T-helper 17 cell (primary cell): ENCODE results near the gene ST6GALNAC2. TPM values are rescaled to one million over a fixed set of nuclear protein-coding genes. Genes with fewer than 3 reads are reported as not detected.

Experiments
- ATAC-seq: fragments of 150-1000 bp; cut with Tn5 transposase; 2 replicates; pipeline ENCODE4 v1.10.0; 2021; ENCODE audit warnings: mild to moderate bottlenecking, moderate library complexity
- DNase-seq, 3 donors: peaks; one replicate each; pipeline versions ENCODE4 v3.0.0 to v3.0.0-alpha.2; 2020 to 2021
- H3K9me3 ChIP-seq: one replicate; pipeline ENCODE4 v1.7.0; 2013; ENCODE audit warnings: low read length, mild to moderate bottlenecking; ENCODE audit not compliant: control insufficient read depth, poor library complexity, severe bottlenecking
- H3K27ac Mint-ChIP-seq: one replicate; pipeline ENCODE4 v1.8.0; 2022; ENCODE audit warnings: mild to moderate bottlenecking, moderate library complexity, mixed read lengths
- H3K27me3 Mint-ChIP-seq: one replicate; pipeline ENCODE4 v1.8.0; 2022; ENCODE audit warnings: mixed read lengths
- H3K36me3 Mint-ChIP-seq: one replicate; pipeline ENCODE4 v1.8.0; 2022; ENCODE audit warnings: low read depth, mixed read lengths
- H3K4me1 Mint-ChIP-seq: one replicate; pipeline ENCODE4 v1.8.0; 2022; ENCODE audit warnings: mild to moderate bottlenecking, mixed read lengths
- H3K4me3 Mint-ChIP-seq: one replicate; pipeline ENCODE4 v1.8.0; 2022; ENCODE audit warnings: mild to moderate bottlenecking, moderate library complexity, mixed read lengths
- total RNA-seq, 4 donors: library from RNA in 2 of 4; stranded (reverse) in 2 of 4; gene quantifications; one replicate each; pipeline ENCODE4 v1.2.3 and lab custom pipeline; 2022 to 2026

Gene ST6GALNAC2
- total RNA-seq, 2 donors from 2014 or later = 0.68 to 2.2 TPM

DNA sequence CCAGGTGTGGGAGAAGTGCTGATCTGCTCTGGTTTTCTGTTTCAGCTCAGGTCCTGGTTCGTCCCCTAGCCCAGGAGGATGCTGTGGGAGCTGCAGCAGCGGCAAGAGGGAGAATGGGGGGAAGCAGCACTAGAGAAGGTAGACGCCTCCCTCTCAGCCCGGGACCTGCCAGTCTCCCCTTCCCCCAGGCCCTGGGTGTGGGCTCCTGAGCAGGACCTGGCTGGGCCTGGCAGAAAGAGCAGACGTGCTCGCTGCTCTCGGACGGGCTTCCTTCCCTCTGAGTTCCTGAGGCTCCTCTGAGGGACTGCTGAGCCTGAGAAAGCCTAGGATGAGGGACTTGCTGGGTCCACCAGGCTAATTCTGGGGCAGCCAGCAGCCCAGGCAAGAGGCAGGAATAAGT, 42.7 kb downstream of the ST6GALNAC2 start:
- Mint-ChIP-seq H3K4me3 (no peak overlapping the region), H3K27me3 (peaks cover 39% of the 10 kb centered on the region), H3K36me3 (no peaks in the 10 kb centered on the region), H3K4me1 (peaks cover 8% of the 10 kb centered on the region), H3K27ac (no peak overlapping the region)
- H3K9me3 ChIP-seq = no peaks in the 10 kb centered on the region
- ATAC-seq = no peak
- DNase-seq = no peak

DNA sequence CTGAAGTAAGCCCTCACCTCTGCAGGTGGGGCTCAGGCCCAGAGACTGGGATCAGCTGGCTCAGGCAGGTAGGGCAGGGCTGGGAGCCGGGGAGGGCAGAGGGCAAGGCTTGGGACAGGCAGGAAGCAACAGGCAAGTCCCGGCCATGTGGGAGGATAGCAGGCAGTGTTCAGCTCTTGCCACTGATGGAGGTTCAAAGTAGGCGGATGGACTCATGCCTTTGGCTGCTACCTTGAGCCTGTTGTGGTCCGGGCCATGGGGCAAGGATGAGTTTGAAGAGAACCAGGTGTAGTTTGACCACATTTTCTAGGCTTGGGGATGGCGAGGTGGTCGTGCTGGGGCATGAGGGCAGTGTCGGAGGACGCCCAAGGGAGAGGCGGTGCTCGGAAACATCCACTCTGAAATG, 43.1 kb downstream of the ST6GALNAC2 start:
- H3K36me3 Mint-ChIP-seq = no peaks in the 10 kb centered on the region
- no peak for DNase-seq

DNA sequence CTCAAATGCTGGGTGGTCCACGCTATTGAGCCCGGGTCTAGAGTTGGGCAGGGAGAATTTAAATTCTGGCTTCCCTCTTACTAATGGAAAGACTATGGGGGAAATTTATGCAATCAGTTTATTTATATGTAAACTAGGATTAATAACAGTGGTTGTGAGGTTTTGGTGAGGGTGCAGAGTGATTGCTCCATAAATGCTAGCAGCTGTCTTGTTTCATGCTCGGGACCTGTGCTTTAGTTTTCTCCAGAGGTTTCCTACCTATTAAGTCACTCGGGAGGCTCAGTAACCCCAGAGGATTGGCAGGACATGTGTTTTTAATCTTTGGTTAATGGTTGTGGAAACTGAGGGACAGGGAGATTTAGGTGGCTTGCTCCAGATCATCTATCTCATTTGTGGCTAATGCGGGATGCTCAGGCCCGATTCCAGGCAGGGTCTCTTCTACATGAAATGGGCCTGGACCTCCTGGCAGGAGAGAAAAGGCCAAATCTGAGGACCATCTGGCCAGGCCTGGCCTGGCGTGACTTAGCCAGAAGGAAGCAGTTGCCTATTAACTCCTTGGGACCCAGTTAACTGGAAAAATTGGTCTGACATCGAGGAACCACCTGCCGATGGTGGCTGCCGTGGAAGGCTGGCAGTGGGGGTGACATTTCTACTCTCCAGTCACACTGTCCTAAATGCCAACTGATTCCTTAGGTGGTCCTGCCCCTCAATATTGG, 43.8 kb downstream of the ST6GALNAC2 start:
- ATAC-seq (no peak), DNase-seq (no peak)
- H3K9me3 ChIP-seq = no peaks in the 10 kb centered on the region
- peak overlapping the region; percentile 11 for H3K27ac Mint-ChIP-seq
- no peak overlapping the region for H3K4me3 Mint-ChIP-seq
- H3K36me3 Mint-ChIP-seq = no peaks in the 10 kb centered on the region
- H3K4me1 Mint-ChIP-seq = peaks cover 7% of the 10 kb centered on the region
- H3K27me3 Mint-ChIP-seq = peaks cover 39% of the 10 kb centered on the region

More for the DNA sequence above, 43.1 kb downstream of the ST6GALNAC2 start:
- H3K9me3 ChIP-seq = no peaks in the 10 kb centered on the region
- no peak for ATAC-seq
- Mint-ChIP-seq H3K27me3 (peaks cover 39% of the 10 kb centered on the region), H3K27ac (peak overlapping the region; percentile 11), H3K4me1 (peaks cover 8% of the 10 kb centered on the region), H3K4me3 (no peak overlapping the region)

DNA sequence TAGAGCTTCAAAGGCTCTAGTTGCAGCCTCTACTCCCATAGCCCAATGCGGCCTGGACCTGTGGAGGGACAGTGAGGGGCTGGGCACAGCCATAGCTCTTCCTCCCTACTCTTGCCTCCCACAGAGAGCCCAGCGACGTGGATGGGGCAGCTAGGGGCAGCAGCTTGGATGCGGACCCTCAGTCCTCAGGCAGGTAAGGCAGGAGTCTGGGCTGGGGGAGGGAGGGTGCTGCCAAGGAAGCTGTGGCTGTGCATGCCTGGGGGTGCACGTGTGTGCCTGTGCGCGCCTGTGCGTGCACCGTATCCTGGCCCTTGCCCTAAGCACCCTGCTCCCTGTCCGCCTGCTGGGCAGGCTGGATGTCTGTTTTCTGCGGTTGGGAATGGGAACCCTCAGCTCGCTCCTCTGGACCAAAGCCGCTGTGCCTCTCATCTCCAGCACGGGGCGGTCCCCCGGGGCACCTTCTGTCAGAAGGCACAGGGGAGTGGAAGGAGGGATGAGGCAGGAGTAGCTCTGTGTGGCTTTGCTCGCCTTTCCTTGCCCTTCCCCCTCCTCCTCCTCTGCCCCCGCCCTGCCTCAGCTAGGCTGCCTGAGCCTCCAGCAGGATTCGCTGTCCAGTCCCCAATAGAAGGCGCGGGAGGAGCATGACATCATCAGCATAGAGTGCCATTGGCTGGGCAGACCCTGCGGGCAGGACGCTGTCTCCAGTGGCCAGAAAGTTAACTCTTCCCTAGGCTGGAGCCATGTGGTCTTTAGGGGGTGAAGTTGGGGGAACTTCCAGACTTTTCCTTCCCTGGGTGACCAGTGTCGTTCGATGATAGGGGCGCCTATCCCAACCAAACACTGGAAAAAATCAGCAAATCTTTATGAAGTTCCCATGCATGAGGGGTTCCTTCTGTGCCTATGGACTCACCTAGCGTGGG, 45.0 kb downstream of the ST6GALNAC2 start:
- no peak overlapping the region for H3K4me3 Mint-ChIP-seq
- H3K27me3 Mint-ChIP-seq = peaks cover 39% of the 10 kb centered on the region
- no peaks in the 10 kb centered on the region for H3K9me3 ChIP-seq
- ATAC-seq (peak; percentile 55), DNase-seq (no peak)
- H3K4me1 Mint-ChIP-seq = peaks cover 4% of the 10 kb centered on the region
- H3K27ac Mint-ChIP-seq = no peak overlapping the region
- no peaks in the 10 kb centered on the region for H3K36me3 Mint-ChIP-seq

DNA sequence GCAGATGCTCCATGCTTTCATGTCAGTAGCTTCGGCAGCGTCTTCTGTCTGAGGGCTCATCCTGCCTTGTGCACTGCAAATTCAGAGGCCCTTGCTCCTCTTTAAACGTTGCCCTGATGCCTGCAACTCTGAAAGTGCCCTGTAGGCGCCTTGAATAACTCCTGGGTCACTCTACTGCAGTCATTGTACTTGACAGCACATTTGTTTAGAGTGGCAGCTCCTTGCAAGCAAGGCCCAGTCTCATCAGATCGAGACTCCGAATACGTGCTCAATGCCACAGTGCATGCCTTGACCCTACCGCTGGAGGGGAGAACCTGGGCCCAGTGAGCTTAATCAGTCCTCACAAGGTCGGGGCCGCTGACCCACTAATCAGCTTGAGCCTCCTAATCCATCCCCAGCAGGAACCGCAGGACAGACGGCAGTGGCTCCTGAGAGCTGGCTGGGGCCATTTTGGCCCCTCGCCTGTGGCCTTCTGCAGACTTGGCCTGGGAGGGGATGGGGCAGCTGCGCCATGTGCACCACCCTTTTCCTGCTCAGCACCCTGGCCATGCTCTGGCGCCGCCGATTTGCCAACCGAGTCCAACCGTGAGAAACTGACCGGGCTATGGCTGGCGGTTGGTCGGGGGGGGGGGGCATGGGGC, 45.9 kb downstream of the ST6GALNAC2 start, which contains the start of gene PRCD:
PRCD (plus strand) TSS at position 414 of the 641 bp plus-strand sequence; CDS start at position 512, 98 bp downstream.
- Mint-ChIP-seq H3K27ac (no peak within 1 kb of the TSS), H3K4me1 (peaks cover 4% of the 10 kb centered on the region), H3K27me3 (peaks cover 47% of the 10 kb centered on the region), H3K36me3 (peaks cover 3% of the 10 kb centered on the region), H3K4me3 (peak within 1 kb of the TSS; percentile 58)
- ATAC-seq (no peak), DNase-seq (no peak)
- H3K9me3 ChIP-seq = no peaks in the 10 kb centered on the region

DNA sequence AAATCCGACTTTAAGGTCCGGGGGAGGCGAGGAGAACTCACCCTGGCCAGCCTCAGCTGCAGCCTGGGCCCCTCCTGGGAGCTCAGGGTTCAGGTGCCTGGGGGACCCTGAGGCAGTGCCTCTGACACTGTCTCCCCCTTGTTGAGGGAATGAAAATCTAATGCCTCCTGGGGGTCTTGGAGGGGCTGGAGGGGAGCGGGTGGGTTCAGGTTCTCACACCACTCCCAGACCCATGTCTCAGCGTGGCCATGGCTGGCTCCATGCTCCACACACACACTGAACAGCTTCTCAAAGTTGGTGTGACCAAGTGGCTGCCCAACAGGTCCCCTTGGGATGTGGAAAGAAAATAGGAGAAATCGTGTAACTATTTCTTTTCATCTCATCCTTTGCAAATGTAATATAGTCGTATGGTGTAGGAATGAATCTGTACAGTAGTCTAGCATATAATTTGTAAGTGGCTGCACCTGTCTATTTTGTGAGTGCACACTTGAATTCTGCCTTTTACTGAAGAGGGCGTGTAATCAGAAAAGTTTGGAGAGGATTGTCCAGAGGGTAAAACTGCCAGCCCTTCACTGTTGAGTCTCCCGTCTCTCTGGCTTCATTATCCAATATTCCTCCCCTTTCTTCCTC, 46.6 kb downstream of the ST6GALNAC2 start:
- Mint-ChIP-seq H3K27ac (no peak overlapping the region), H3K4me3 (peak overlapping the region; percentile 58), H3K4me1 (peaks cover 3% of the 10 kb centered on the region), H3K36me3 (peaks cover 3% of the 10 kb centered on the region), H3K27me3 (peaks cover 45% of the 10 kb centered on the region)
- ATAC-seq (no peak), DNase-seq (no peak)
- H3K9me3 ChIP-seq = no peaks in the 10 kb centered on the region

DNA sequence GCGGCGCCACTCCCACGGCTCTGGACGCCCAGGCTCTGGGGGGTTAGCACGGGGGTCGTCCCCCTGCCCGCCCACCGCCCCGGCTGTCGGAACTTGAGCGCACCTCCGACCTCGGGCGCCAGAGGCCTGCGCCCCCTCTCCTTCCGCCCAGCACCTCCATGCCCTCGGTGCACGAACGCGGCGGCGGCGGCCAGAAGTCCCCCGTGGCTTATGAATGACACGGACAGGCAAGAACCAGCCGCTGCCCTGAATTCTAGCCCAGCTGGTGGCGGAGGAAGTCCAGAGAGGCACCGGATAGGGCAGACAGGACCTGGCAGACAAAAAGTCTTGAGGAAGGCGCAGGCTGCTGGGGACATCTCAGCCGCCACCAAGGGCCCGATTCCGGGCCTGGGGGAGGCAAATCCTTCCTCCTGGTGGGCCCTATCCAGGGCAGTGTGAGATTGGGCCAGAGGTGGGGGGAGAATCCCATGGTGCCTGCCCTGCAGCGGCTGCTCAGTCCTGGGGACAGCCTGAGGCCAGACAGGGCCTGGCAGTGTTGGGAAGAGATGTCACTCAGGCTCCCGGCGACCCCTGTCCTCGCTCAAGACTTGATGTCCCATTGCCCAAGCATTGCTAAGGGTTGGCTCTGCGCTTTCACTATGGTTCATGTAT, 47.3 kb downstream of the ST6GALNAC2 start:
- H3K9me3 ChIP-seq = no peaks in the 10 kb centered on the region
- Mint-ChIP-seq H3K36me3 (peaks cover 3% of the 10 kb centered on the region), H3K27ac (no peak overlapping the region), H3K27me3 (peaks cover 40% of the 10 kb centered on the region), H3K4me3 (peak overlapping the region; percentile 58), H3K4me1 (peaks cover 2% of the 10 kb centered on the region)
- no peak for ATAC-seq
- DNase-seq = no peak

DNA sequence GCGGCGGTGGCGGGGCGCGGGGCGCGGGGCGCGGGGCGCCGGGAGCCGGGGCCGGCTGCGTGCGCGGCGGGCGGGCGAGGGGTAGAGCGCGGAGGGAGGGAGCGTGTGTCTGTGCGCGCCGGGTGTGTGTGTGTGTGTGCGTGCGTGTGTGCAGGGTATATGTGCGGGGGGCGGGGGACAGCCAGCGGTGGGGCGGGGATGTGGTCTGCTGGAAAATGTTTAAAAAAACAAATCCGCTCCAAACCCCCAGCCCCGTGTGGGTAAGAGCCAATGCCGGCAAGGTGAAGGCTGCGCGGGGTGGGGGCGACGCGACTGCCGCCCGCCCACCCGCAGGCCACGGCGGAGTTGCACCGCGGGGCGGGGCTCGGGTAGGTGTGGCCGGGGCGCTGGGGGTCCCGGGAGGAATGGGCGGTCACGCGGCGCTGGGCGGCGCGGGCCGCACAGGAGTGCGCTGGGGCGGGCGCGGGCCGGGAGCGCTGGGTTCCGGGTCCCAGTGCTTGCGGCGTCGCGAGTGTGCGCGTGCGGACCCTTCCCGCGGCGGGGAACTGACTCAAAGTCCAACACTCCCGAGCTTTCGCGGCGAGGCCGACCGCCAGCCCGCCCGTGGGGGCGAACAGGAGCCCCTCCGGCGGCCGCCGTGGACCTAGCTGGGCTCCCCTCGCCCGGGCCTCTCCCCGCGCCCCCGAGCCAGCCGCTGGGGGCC, 47.9 kb downstream of the ST6GALNAC2 start, which contains the start of gene CYGB:
CYGB (minus strand) TSS at position 132 of the 703 bp plus-strand sequence. CDS start 167 bp downstream, outside the sequence.
- ATAC-seq (peak; percentile 54), DNase-seq (no peak)
- no peaks in the 10 kb centered on the region for H3K9me3 ChIP-seq
- Mint-ChIP-seq H3K4me3 (peak within 1 kb of the TSS; percentile 58), H3K36me3 (peaks cover 3% of the 10 kb centered on the region), H3K27me3 (peaks cover 39% of the 10 kb centered on the region), H3K27ac (no peak within 1 kb of the TSS), H3K4me1 (peaks cover 2% of the 10 kb centered on the region)

DNA sequence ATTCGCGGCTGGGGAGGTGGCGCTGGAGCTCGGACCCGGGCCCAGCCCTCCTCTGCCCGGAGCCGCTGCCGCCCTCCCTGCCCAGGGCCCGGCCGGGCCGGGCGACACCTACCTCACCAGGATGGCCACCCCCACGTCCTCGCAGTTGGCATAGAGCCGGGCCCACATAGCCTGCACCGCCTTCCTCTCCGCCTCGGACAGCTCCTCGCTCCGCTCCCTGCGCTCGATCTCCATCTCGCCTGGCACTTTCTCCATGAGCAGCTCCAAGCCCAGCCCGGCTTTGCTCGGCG, 48.4 kb downstream of the ST6GALNAC2 start:
- DNase-seq (no peak), ATAC-seq (peak; percentile 11)
- H3K9me3 ChIP-seq = no peaks in the 10 kb centered on the region
- peaks cover 37% of the 10 kb centered on the region for H3K27me3 Mint-ChIP-seq
- H3K27ac Mint-ChIP-seq = no peak overlapping the region
- no peak overlapping the region for H3K4me3 Mint-ChIP-seq
- H3K4me1 Mint-ChIP-seq = peaks cover 2% of the 10 kb centered on the region
- H3K36me3 Mint-ChIP-seq = peaks cover 3% of the 10 kb centered on the region

DNA sequence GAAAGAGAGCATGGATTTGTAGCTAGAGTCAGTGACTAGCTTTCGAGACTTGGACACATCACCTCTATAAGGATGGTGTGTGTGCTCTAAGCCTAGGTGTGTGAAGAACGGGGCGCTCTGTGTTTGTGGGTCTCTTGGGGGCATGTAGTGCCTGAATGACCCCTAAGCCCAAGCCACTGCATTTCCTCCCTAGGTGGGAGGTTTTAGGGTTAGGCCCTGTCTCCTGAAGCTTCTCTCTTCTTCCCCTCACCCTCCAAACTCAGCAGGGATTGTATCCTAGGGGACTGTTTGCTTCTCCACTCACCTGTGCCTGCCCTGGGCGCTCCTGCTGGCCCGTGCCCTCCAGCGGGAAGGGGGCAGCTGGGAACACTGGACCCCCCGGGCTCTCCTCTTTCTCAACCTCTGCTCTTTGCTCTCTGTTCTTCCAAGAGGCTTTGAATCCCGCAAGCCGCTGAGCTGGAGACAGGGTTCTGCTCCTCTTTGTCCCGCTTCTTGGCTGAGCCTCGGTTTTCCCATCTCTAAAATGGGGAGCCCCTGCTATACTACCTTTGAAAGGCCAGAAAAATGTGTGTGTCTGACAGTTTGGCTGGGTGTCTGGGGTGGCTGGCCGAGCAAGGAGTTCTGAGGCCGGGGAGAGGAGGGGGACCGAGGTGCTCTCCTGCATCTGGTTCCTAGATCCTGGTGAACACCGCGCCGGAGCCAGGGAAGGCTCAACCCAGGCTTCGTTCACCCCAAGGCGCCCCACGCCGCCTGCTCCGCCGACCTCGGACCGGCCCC, 49.0 kb downstream of the ST6GALNAC2 start:
- Mint-ChIP-seq H3K27ac (no peak overlapping the region), H3K27me3 (peaks cover 31% of the 10 kb centered on the region), H3K4me1 (peaks cover 2% of the 10 kb centered on the region), H3K4me3 (no peak overlapping the region), H3K36me3 (peaks cover 3% of the 10 kb centered on the region)
- H3K9me3 ChIP-seq = no peaks in the 10 kb centered on the region
- DNase-seq (no peak), ATAC-seq (no peak)

DNA sequence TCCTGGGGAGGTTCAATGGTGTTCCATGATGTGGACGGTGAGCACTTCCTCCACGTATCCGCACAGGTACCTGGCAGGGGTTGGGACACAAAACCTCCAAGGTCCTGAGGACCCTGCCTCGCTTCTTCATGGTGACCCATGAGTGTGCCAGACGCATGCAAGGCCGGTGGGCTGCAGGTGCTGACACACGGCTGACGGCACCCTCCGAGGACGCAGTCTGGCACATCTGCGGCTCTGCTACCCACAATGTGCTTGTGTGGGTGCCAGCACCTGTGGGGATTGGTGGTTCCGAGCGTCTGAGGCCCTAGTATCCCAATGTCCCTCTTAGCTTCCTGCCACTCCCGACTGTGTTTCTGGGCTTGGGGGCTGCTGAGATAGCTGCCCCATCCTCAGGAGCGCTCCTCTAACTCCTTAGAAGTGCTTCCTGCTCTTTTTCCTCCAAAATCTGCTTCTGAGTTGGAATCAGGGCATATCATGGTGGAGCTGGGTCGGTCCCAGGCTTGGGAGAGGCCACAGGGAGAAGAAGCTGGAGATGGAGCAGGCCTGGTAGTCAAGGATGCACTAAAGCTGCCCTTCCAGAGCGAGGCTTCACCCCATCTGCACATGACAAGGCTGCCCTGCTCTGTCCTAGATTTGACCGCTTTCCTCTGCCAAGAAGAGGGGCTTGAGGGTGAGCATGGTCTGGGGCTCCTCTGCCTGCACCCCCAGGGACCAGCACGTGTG, 49.7 kb downstream of the ST6GALNAC2 start:
- no peak for DNase-seq
- peaks cover 2% of the 10 kb centered on the region for H3K4me1 Mint-ChIP-seq
- ATAC-seq = no peak
- H3K4me3 Mint-ChIP-seq = no peak overlapping the region
- H3K27me3 Mint-ChIP-seq = peaks cover 26% of the 10 kb centered on the region
- peaks cover 3% of the 10 kb centered on the region for H3K36me3 Mint-ChIP-seq
- H3K9me3 ChIP-seq = no peaks in the 10 kb centered on the region
- no peak overlapping the region for H3K27ac Mint-ChIP-seq
